Peyer's patch (tissue), 4 donors: ENCODE results near the gene TIAM1.

Source experiments
- POLR2A ChIP-seq, 2 donors: fragments of 450-650 bp; IDR thresholded peaks; one replicate each; pipeline ENCODE4 v1.5.1; 2017; ENCODE audit warnings: antibody characterized with exemption in 2 of 2, mild to moderate bottlenecking in 2 of 2, moderate library complexity in 2 of 2
- TF ChIP-seq, protein P1 (sequence below), 6 experiments: fragments of 450-650 bp in 4 of 6; fragments of 200-600 bp in 2 of 6; sonication (generic) in 1 of 6; IDR thresholded peaks; one replicate each; pipeline ENCODE4 v1.5.1; 2017 to 2019; ENCODE audit warnings: antibody characterized with exemption in 6 of 6, mild to moderate bottlenecking in 3 of 6, moderate library complexity in 1 of 6

DNA sequence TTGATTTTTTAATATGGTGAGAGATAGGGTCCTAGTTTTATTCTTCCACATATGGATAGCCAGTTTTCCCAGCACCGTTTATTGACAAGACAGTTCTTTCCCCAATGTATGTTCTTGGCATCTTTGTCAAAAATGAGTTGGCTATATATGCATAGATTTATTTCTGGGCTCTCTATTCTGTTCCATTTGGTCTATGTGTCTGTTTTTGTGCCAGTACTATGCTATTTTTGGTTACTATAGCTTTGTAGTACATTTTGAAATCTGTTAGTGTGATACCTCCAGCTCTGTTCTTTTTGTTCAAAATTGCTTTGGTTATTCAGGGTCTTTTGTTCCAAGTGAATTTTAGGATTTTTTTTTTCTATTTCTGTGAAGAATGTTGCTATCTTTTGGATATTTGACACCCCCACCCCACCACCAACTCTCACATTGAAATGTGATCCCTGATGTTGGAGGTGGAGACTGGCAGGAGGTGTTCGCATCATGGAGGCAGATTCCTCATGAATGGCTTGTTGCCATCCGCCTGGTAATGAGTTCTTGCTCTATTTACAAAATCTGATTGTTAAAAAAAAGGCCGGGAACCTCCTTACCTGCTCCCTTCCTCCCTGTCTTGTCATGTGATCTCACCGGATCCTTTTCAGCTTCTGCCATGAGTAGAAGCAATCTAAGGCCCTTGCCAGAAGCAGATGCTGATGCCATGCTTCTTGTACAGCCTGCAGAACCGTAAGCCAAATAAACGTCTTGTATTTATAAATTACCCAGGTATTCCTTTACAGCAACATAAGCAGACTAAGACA, 251.0 kb downstream of the TIAM1 start:
- TF ChIP-seq POLR2A (IDR thresholded peaks at IDR 0.05) = no peak
- TF ChIP-seq, protein P1, sequence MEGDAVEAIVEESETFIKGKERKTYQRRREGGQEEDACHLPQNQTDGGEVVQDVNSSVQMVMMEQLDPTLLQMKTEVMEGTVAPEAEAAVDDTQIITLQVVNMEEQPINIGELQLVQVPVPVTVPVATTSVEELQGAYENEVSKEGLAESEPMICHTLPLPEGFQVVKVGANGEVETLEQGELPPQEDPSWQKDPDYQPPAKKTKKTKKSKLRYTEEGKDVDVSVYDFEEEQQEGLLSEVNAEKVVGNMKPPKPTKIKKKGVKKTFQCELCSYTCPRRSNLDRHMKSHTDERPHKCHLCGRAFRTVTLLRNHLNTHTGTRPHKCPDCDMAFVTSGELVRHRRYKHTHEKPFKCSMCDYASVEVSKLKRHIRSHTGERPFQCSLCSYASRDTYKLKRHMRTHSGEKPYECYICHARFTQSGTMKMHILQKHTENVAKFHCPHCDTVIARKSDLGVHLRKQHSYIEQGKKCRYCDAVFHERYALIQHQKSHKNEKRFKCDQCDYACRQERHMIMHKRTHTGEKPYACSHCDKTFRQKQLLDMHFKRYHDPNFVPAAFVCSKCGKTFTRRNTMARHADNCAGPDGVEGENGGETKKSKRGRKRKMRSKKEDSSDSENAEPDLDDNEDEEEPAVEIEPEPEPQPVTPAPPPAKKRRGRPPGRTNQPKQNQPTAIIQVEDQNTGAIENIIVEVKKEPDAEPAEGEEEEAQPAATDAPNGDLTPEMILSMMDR (IDR thresholded peaks at IDR 0.05) = no peak
